ENCODE results near the gene ADGRD1.
"Not testable (repeated sequence)": the region's sequence is repeated elsewhere in the genome, so short reads cannot be mapped to it uniquely, and the experiment has no call there.

Gene ADGRD1

GRCh38 chr12:130953771-130954543 is at the start of gene ADGRD1:
Gene ADGRD1, plus strand, starts transcription at chr12:130953907. Its CDS starts 559 bp downstream, at chr12:130954466.
- H3K4me3 ChIP-seq (replicated peaks; ENCODE audit: low read depth, low read length): no peak within 1 kb of the TSS
- TF ChIP-seq CTCF (IDR thresholded peaks at IDR 0.05; ENCODE audit: low read length, missing control alignments): no peak
- peak; percentile 48 for DNase-seq (ENCODE audit: low read depth)

GRCh38 chr12:130904064-130904463 is 49.6 kb upstream of the ADGRD1 start:
- no peak for DNase-seq (ENCODE audit: low read depth)
- no peak overlapping the region for H3K4me3 ChIP-seq (replicated peaks; ENCODE audit: low read depth, low read length)
- TF ChIP-seq CTCF (IDR thresholded peaks at IDR 0.05; ENCODE audit: low read length, missing control alignments): no peak

- not testable (repeated sequence) for H3K4me3 ChIP-seq (replicated peaks; ENCODE audit: low read depth, low read length); DNase-seq (ENCODE audit: low read depth)
Measured at GRCh38 chr12:130904936-130905455, 48.7 kb upstream of the ADGRD1 start.

GRCh38 chr12:130909111-130909510 is 44.6 kb upstream of the ADGRD1 start:
- H3K4me3 ChIP-seq (replicated peaks; ENCODE audit: low read depth, low read length): no peak overlapping the region
- no peak for TF ChIP-seq CTCF (IDR thresholded peaks at IDR 0.05; ENCODE audit: low read length, missing control alignments)
- no peak for DNase-seq (ENCODE audit: low read depth)

- no peak overlapping the region for H3K4me3 ChIP-seq (replicated peaks; ENCODE audit: low read depth, low read length)
- DNase-seq (ENCODE audit: low read depth): no peak
- no peak for TF ChIP-seq CTCF (IDR thresholded peaks at IDR 0.05; ENCODE audit: low read length, missing control alignments)
Measured at GRCh38 chr12:130911193-130911592, 42.5 kb upstream of the ADGRD1 start.

GRCh38 chr12:130911933-130912332 is 41.8 kb upstream of the ADGRD1 start:
- no peak overlapping the region for H3K4me3 ChIP-seq (replicated peaks; ENCODE audit: low read depth, low read length)
- TF ChIP-seq CTCF (IDR thresholded peaks at IDR 0.05; ENCODE audit: low read length, missing control alignments): no peak
- no peak for DNase-seq (ENCODE audit: low read depth)

- TF ChIP-seq CTCF (IDR thresholded peaks at IDR 0.05; ENCODE audit: low read length, missing control alignments): peak; percentile 77
- no peak overlapping the region for H3K4me3 ChIP-seq (replicated peaks; ENCODE audit: low read depth, low read length)
- peak; percentile 66 for DNase-seq (ENCODE audit: low read depth)
Measured at GRCh38 chr12:130916241-130916911, 37.3 kb upstream of the ADGRD1 start.

Data from fibroblast of pulmonary artery (primary cell).